GM18502 (cell line): ENCODE measurements around the gene ARF6.
"Not testable (repeated sequence)": the region's sequence is repeated elsewhere in the genome, so short reads cannot be mapped to it uniquely, and the experiment has no call there.

Experiments
- ATAC-seq: cut with Tn5 transposase; IDR thresholded peaks from one replicate; pipeline ENCODE4 v1.9.1; 2021; ENCODE audit warnings: mild to moderate bottlenecking; ENCODE audit not compliant: unreplicated experiment, poor library complexity

ARF6 gene

GRCh38 chr14:49892636-49893308 lies at the start of gene ARF6:
ARF6 (plus strand) TSS chr14:49893082; CDS start chr14:49893737, 655 bp downstream.
- ATAC-seq, result peak; percentile 86

- ATAC-seq, result no peak
These were observed 43.6 kb upstream of the ARF6 start for GRCh38 chr14:49849213-49849847.

DNA sequence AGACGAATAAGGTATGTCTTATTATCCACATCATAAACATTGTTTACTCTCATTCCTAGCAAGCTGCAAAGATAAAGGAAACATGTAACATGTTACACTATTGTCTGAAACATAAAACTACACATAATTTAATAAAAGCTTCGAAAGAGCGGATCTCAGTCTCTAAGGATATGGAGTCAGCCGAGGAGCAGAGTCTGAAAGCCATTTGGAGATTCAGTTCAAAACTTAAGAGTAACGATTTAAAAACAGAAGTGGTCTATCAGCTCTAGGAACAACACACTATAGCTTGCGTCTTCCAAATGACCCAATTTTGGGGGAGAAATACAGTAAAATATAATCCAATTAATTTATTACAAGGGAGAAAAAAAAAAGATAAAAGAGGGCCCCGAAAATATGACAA lies 41.1 kb upstream of the ARF6 start:
- ATAC-seq, result no peak

- peak; percentile 81 for ATAC-seq
These were observed 40.4 kb upstream of the ARF6 start, which contains the start of gene NEMF for GRCh38 chr14:49852301-49853157. NEMF (minus strand) TSS chr14:49852788; CDS start chr14:49852753, 35 bp downstream.

DNA sequence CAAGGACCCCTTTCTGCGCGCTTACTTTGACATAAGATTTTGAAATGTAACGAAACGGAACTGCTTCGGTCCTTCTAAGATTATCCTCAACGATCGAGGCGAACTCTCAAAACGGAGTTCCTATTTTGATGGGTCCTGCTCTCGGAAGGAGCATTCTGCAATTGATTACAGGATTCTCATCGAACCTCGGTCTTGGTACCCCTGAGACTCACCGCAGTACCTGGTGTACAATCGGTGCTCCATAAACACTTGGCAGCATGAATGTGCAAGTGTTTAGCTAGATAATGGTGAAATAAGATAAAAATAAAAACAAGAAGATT lies 39.8 kb upstream of the ARF6 start:
- ATAC-seq, result peak; percentile 16

GRCh38 chr14:49853572-49854375 lies 39.1 kb upstream of the ARF6 start:
- ATAC-seq, result peak; percentile 50

DNA sequence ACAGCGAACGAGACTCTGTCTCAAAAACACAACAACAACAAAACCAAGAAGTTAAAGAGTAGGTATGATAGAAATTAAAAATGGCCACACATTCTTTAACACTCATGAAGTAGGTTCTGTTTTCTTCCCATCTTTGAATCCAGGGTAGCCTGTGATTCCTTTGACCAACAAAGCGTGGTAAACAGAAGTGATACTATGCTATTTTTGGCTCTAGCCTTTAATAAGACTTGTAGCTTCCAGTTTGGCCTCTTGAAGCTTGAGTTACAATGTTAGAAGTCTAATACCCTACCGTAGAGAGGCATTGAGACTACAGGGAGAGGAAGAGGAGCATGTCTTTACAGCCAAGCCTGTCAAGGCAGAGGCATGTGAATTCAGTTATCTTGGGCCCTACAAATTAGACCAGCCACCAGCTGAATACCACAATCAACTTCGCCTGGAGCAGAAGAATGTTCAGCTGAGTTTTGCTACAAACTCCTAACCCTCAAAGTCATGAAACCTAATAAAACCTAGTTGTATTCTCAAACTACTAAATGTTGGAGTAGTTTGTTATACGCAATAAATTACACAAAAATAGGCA lies 35.4 kb upstream of the ARF6 start:
- ATAC-seq, result no peak

- no peak for ATAC-seq
These were observed 34.5 kb upstream of the ARF6 start for GRCh38 chr14:49858383-49858782.

GRCh38 chr14:49860988-49861698 lies 31.7 kb upstream of the ARF6 start:
- no peak for ATAC-seq

DNA sequence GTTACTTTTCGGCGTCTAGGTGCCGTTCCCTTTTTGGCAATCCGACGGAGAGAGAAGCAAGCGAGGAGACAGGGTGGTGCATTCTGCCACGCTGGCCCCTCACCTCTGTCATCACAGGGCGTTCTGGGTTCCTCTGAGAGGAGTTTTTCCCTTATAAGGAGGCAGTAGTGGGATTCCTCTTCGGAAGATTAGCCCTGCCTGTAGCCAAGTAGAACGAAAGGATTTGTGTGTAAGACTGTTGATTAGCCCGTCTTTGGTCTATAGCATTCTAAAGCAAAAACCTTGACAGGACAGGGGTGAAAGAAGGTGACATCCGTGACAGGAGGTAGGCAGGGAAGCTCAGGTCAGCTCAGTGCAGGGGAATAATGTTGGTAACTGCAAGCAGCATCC lies 31.2 kb upstream of the ARF6 start:
- ATAC-seq, result peak; percentile 13

DNA sequence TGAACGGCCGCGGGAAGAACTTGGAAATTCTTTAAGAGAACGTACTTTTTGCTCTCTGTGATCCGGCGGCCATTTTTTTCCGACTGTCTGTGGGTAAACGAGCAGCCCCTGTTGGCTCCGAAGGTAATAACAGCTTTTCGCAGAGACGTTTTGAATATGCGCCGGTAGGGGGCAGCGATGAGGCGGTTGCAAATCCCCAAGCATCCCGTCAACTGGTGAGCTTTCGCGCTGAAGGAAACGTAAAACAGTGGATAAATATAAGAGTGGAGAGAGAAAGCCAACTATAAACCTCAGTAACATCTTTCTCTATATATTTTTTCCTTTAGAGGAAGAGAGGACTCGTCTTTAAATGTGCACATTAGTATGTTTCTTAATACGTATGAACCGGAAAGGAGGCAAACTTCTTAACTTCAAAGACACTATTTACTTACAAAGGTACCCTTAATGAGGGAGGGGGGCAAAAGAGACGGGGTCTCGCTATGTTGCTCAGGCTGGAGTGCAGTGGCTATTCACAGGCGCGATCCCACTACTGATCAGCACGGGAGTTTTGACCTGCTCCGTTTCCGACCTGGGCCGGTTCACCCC lies 30.7 kb upstream of the ARF6 start:
- ATAC-seq, result peak; percentile 29

DNA sequence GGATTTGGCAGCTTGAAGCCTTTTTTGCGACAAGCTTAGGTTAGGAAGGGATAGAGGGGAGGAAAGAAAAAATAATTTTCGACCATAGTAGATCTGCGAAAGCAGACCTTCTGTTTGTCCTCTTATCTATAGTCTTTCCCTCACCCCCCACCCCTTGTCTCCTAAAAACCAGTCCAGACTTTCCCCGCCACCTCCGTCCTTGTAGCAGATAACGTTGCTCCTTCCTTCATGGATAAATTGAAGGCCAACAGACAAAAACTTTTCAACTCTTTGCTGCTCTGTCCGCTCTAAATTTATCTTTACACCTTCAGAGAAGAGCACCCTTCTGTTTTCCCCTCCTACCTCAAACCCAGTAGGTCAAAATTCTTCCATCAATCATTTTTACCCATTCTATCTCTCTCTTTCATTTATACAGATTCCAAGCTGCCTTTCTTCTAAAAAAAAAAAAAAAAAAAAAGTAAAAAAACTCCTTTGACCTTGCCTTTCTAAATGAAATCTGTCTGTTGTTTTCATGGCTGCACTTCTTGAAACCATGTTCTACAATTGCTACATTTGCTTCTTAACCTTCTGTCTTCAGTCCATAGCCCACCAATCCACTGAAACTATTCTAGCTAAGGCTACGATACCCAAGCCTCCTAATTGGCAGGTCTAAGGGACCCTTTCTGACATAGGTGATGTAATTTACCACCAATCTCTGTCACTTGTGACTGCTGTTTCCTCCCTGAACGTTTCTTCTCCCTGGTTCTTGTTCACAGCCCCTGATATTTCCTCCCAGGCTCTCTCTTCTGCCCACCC lies 29.2 kb upstream of the ARF6 start:
- ATAC-seq, result no peak

DNA sequence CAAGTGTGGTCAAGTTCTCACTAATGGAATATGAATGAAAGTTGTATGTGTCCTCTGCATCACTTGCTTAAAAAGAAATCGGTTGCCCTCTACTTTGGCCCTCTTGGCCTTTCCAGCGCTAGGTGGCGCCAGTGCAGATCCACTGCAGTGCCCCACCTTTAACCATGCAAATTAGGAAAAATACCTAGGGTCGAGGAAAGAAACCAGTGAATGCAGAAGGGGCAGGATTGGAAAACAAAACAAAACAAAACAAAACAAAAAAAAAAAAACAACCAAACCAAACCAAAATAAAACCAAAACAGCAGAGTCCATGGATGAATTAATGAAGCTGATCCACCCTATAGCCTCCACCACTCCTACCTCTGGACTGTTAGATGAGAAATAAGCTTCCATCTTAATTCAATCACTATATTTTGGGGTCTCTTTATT lies 27.4 kb upstream of the ARF6 start:
- no peak for ATAC-seq

DNA sequence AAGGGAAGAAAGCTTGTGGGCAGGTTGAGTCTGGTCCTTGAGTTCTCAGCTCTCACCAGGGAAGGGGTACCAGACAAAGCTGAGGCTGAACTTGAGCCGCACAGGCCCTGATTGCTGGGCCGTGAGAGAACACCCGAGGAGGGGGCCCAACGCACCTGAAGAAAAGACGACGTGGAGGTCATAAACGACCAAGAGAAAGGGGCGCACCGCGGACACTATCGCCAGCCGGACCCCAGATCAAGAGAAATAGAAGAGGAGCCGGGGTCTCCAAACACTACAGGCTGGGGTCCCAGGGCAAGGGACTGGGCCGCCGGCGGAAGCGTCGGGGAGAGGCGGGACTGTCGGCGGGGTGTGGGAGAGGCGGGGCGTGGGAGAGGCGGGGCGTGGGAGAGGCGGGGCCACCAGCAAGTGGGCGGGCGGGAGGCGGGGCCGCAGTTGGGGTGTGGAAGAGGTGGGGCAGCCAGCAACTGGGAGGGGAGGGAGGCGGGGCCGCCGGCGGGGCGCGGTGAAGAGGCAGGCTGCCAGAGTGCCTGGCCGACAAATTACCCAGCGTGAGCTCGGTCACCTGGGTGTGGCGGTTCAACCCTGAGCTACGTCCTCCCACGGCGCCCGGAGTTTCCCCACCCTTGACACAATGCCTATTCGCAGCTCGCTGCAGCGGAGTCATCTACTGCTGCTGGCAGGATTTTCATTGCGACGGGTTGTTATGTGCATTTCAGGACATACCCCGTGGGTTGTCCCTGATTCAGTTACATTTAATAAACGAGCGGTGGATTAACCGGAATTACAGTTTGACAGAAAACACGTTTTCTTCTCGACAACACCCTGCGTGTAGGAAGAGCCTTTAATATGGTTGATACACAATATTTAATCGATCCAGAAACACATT lies 24.8 kb upstream of the ARF6 start:
- peak; percentile 88 for ATAC-seq

- no peak for ATAC-seq
These were observed 24.2 kb upstream of the ARF6 start for GRCh38 chr14:49868720-49869114.

GRCh38 chr14:49870908-49871307 lies 22.0 kb upstream of the ARF6 start:
- ATAC-seq, result no peak

GRCh38 chr14:49873548-49873947 lies 19.3 kb upstream of the ARF6 start:
- ATAC-seq, result not testable (repeated sequence)
